CD4-positive, alpha-beta T cell treated with Interleukin-1 beta for 1 hour (primary cell): Measurements from ENCODE around the gene CYP2B6.
A peak's percentile ranks its signal among the peaks of the same experiment; 100 is the strongest.
"Not testable (repeated sequence)": the region's sequence is repeated elsewhere in the genome, so short reads cannot be mapped to it uniquely, and the experiment has no call there.

Experiments used
- DNase-seq, 2 donors: peaks; one replicate each; pipeline ENCODE4 v3.0.0-alpha.2; 2020 to 2022

Gene CYP2B6

GRCh38 chr19:40990972-40991381 is at the start of gene CYP2B6:
Gene CYP2B6 (plus strand): TSS chr19:40991282. CDS start chr19:40991306, 24 bp downstream.
- no peak for DNase-seq

- DNase-seq, result no peak
Measured at GRCh38 chr19:40941481-40942219, 49.4 kb upstream of the CYP2B6 start.

DNA sequence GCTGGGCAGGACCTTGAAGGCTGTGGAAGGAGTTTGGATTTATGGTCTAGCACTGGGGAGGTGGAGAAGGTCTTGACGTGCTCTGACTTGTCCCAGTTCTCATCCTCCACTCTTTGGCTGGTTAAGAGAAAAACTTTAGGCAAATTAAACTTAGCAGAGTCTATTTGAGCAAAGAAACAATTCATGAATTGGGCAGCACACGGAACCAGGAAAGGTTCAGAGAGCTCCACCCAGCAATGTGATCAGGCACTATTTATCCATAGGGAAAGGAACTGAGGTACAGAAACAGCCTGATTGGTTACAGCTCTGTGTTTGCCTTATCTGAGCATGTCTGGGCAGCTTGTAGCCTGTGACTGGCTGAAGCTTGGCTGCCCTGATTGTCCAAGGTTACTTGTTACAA is 45.4 kb upstream of the CYP2B6 start:
- DNase-seq, result no peak

DNA sequence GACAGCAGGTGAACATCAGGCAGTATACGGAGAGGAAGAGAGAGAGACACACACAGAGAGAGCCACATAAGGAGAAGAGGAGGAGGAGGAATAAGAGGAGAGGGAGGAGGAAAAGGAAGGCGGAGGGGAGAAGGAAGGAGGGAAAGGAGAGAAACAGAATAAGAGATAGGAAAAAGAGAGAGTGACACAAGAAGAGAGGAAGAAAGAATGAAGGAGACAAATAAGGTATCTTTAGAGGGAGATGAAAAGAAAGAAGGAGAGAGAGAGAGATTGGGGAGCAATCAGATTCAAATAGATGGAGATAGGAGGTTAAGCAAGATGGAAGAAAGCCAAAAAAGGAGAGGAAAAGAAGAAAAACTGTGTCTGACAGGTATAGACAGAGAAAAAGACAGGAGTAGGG is 44.0 kb upstream of the CYP2B6 start:
- DNase-seq, result no peak

DNA sequence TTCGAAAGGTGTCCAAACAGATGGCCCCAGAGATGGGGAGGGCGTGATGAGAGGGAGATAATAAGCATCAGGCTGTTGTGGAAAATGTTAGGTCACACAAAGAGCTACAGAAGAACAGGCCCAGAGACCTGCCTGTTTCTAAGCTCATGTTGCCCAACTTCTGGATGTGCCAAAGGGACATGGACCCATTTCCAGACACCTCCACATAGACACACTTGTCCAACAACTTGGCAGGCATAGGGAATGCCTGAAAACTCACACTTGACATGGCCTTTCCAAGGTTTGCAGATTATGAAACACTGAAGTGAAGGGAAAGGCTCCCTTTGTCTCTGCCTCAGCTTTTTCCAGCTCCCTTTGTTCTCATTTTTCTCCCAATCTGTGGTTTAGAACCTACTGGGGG is 43.5 kb upstream of the CYP2B6 start:
- no peak for DNase-seq

GRCh38 chr19:40948580-40949299 is 42.3 kb upstream of the CYP2B6 start:
- no peak for DNase-seq

- DNase-seq, result no peak
Measured at GRCh38 chr19:40954573-40954972, 36.5 kb upstream of the CYP2B6 start.

GRCh38 chr19:40959338-40959737 is 31.7 kb upstream of the CYP2B6 start:
- DNase-seq, result no peak

DNA sequence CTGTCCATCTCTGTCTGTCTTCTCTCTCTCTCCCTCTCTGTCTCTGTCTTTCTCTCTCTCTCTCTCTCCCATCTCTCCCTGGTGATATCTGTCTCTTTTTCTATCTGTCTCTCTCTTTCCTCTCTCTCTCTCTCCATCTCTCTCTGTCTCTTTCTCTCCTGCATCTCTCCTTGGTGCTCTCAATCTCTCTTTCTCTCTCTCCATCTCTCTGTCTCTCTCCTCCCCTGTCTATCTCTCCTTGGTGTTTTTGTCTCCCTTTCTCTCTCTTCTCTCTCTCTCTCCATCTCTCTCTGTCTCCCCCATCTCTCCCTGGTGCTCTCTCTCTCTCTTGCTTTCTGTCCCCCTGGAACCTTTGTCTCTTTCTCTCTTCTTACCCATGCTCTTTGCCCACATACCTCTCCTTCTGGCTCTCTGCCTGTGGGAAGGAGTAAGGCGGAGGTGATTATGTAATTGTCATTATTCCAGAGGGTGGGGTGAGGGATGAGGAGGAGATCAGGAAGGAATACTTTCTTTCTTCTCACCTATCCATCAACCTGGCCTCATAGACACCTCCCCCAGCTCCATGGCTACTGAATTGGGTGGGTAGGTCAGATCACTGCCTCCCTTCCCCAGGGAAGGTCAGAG is 30.9 kb upstream of the CYP2B6 start:
- DNase-seq, result no peak

- no peak for DNase-seq
Measured at GRCh38 chr19:40960780-40961179, 30.3 kb upstream of the CYP2B6 start.

DNA sequence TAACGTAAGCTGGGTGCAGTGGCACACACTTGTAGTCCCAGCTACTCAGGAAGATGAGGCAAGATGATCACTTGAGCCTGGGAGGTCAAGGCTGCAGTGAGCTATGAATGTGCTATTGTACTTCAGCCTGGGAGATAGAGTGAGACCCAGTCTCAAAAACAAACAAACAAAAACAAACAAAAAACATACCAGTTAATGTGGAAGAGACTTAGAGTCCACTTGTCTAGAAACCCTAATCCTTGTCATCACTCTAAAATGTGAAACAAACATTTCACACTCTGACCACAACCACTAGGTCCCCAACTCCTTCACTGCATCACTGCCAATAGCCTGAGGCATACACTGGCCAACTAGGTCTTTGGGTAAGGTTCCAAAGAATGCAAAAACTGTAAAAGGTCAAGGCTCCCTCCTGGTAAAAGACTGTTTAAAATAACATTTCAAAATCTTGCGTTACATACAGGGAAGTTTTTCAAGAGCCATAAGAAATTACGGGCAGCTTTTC is 28.6 kb upstream of the CYP2B6 start:
- no peak for DNase-seq

DNA sequence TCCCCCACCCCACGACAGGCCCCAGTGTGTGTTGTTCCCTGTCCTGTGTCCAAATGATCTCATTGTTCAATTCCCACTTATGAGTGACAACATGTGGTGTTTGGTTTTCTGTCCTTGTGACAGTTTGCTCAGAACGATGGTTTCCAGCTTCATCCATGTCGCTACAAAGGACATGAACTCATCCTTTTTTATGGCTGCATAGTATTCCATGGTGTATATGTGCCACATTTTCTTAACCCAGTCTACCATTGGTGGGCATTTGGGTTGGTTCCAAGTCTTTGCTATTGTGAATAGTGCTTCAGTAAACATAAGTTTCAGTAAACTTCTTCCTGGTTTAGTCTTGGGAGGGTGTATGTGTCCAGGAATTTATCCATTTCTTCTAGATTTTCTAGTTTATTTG is 26.7 kb upstream of the CYP2B6 start:
- DNase-seq, result not testable (repeated sequence)

- DNase-seq, result not testable (repeated sequence)
Measured at GRCh38 chr19:40965351-40965750, 25.7 kb upstream of the CYP2B6 start.

- DNase-seq, result not testable (repeated sequence)
Measured at GRCh38 chr19:40966591-40966990, 24.5 kb upstream of the CYP2B6 start.

DNA sequence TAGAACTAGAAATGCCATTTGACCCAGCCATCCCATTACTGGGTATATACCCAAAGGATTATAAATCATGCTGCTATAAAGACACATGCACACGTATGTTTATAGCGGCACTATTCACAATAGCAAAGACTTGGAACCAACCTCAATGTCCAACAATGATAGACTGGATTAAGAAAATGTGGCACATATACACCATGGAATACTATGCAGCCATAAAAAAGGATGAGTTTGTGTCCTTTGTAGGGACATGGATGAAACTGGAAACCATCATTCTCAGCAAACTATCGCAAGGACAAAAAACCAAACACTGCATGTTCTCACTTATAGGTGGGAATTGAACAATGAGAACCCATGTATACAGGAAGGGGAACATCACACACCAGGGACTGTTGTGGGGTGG is 23.0 kb upstream of the CYP2B6 start:
- not testable (repeated sequence) for DNase-seq

DNA sequence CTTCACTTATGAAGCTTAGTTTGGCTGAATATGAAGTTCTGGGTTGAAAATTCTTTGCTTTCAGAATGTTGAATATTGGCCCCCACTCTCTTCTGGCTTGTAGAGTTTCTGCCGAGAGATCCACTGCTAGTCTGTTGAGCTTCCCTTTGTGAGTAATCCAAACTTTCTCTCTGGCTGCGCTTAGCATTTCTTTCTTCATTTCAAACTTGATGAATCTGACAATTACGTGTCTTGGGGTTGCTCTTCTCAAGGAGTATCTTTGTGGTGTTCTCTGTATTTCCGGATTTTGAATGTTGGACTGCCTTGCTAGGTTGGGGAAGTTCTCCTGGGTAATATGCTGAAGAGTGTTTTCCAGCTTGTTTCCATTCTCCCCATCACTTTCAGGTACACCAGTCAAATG is 21.4 kb upstream of the CYP2B6 start:
- peak in 1 of 2 donors; percentile 15 for DNase-seq

GRCh38 chr19:40970396-40971345 is 20.4 kb upstream of the CYP2B6 start:
- DNase-seq, result peak; percentile 40 to 64

GRCh38 chr19:40974633-40975037 is 16.4 kb upstream of the CYP2B6 start:
- DNase-seq, result peak; percentile 76 to 81

GRCh38 chr19:40976134-40976533 is 14.9 kb upstream of the CYP2B6 start:
- DNase-seq, result no peak

- DNase-seq, result no peak
Measured at GRCh38 chr19:40976724-40977123, 14.4 kb upstream of the CYP2B6 start.

DNA sequence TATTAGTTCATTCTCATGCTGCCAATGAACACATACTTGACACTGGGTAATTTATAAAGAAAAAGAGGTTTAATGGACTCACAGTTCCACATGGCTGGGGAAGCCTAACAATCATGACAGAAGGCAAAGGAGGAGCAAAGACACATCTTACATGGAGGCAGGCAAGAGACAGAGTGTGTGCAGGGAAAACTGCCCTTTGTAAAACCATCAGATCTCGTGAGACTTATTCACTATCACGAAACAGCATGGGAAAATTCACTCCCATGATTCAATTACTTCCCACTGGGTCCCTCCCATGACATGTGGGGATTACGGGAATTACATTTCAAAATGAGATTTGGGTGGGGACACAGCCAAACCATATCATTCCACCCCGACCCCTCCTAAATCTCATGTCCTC is 11.3 kb upstream of the CYP2B6 start:
- DNase-seq, result not testable (repeated sequence)

DNA sequence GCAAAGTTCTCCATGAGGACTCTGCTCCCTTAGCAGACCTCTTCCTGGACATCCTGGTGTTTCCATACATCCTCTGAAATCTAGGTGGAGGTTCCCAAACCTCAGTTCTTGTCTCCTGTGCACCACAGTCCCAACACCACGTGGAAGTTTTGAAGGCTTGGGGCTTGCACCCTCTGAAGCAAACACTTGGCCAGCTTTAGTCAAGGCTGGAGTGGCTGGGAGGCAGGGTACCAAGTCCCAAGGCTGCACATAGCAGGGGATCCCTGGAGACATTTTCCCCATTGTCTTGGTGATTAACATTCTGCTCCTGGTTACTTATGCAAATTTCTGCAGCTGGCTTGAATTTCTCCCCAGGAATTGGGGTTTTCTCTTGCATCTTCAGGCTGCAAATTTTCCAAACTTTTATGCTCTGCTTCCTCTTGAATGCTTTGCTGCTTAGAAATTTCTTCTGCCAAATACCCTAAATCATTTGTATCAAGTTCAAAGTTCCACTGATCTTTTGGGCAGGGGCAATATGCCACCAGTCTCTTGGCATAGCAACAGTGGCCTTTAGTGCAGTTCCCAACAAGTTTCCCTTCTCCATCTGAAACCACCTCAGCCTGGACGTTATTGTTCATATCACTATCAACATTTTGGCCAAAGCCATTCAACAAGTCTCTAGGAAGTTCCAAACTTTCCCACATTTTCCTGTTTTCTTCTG is 10.2 kb upstream of the CYP2B6 start:
- not testable (repeated sequence) for DNase-seq
